Chondrocyte (in vitro differentiated cells): ENCODE results near the gene SLC49A4. TPM values are rescaled to one million over a fixed set of nuclear protein-coding genes. Genes with fewer than 3 reads are reported as not detected.

Source experiments
- DNase-seq: peaks from one replicate; pipeline ENCODE4 v3.0.0; 2021; ENCODE audit warnings: mixed read lengths, low spot score
- H3K27ac Mint-ChIP-seq: one replicate; pipeline ENCODE4 v1.8.0; 2021; ENCODE audit warnings: mild to moderate bottlenecking, moderate library complexity, mixed read lengths; ENCODE audit not compliant: unreplicated experiment
- H3K27me3 Mint-ChIP-seq: 2 replicates; pipeline ENCODE4 v1.8.0; 2021; ENCODE audit warnings: low read depth, mixed read lengths
- H3K36me3 Mint-ChIP-seq: 2 replicates; pipeline ENCODE4 v1.8.0; 2021; ENCODE audit warnings: low read depth, mixed read lengths
- H3K4me1 Mint-ChIP-seq: 2 replicates; pipeline ENCODE4 v1.8.0; 2021; ENCODE audit warnings: low read depth, mild to moderate bottlenecking, mixed read lengths
- H3K4me3 Mint-ChIP-seq: one replicate; pipeline ENCODE4 v1.8.0; 2021; ENCODE audit warnings: mild to moderate bottlenecking, moderate library complexity, mixed read lengths; ENCODE audit not compliant: unreplicated experiment
- H3K9me3 Mint-ChIP-seq: 2 replicates; pipeline ENCODE4 v1.8.0; 2021; ENCODE audit warnings: low read depth, mixed read lengths
- CTCF ChIP-seq: fragments of 200-600 bp; sonication (generic); IDR thresholded peaks from 2 replicates; pipeline ENCODE4 v1.5.0; 2021; ENCODE audit warnings: antibody characterized with exemption, mild to moderate bottlenecking, moderate library complexity
- total RNA-seq: library from RNA; stranded (reverse); gene quantifications from 3 replicates; pipeline ENCODE4 v1.2.1, GENCODE V29; 2021

SLC49A4 gene
- total RNA-seq, 1 donor from 2014 or later: 15.1 TPM

GRCh38 chr3:122803977-122804376 lies 9.1 kb downstream of the SLC49A4 start:
- Mint-ChIP-seq H3K27ac (no peak overlapping the region), H3K36me3 (peaks cover 9% of the 10 kb centered on the region), H3K9me3 (no peaks in the 10 kb centered on the region), H3K27me3 (no peaks in the 10 kb centered on the region), H3K4me1 (no peaks in the 10 kb centered on the region), H3K4me3 (no peak overlapping the region)
- no peak for DNase-seq
- no peak for TF ChIP-seq CTCF

- no peak for DNase-seq
- H3K36me3 Mint-ChIP-seq: peaks cover 13% of the 10 kb centered on the region
- no peaks in the 10 kb centered on the region for H3K4me1 Mint-ChIP-seq
- no peak for TF ChIP-seq CTCF
- no peak overlapping the region for H3K4me3 Mint-ChIP-seq
- H3K27me3 Mint-ChIP-seq: no peaks in the 10 kb centered on the region
- H3K27ac Mint-ChIP-seq: no peak overlapping the region
- H3K9me3 Mint-ChIP-seq: no peaks in the 10 kb centered on the region
Measured at GRCh38 chr3:122810734-122811133, 15.9 kb downstream of the SLC49A4 start.

GRCh38 chr3:122816587-122816986 lies 21.7 kb downstream of the SLC49A4 start:
- peaks cover 13% of the 10 kb centered on the region for H3K36me3 Mint-ChIP-seq

GRCh38 chr3:122824465-122825381 lies 29.9 kb downstream of the SLC49A4 start:
- H3K27ac Mint-ChIP-seq: no peak overlapping the region

More at GRCh38 chr3:122816587-122816986, 21.7 kb downstream of the SLC49A4 start:
- no peaks in the 10 kb centered on the region for H3K27me3 Mint-ChIP-seq
- DNase-seq: no peak
- H3K4me1 Mint-ChIP-seq: no peaks in the 10 kb centered on the region
- H3K4me3 Mint-ChIP-seq: no peak overlapping the region
- no peak overlapping the region for H3K27ac Mint-ChIP-seq
- no peak for TF ChIP-seq CTCF
- no peaks in the 10 kb centered on the region for H3K9me3 Mint-ChIP-seq

GRCh38 chr3:122825460-122825859 lies 30.6 kb downstream of the SLC49A4 start:
- Mint-ChIP-seq H3K27ac (no peak overlapping the region), H3K4me3 (no peak overlapping the region)
- TF ChIP-seq CTCF: no peak

More at GRCh38 chr3:122824465-122825381, 29.9 kb downstream of the SLC49A4 start:
- H3K36me3 Mint-ChIP-seq: peaks cover 22% of the 10 kb centered on the region
- TF ChIP-seq CTCF: no peak
- H3K9me3 Mint-ChIP-seq: no peaks in the 10 kb centered on the region
- no peaks in the 10 kb centered on the region for H3K4me1 Mint-ChIP-seq
- DNase-seq: no peak
- H3K27me3 Mint-ChIP-seq: no peaks in the 10 kb centered on the region
- H3K4me3 Mint-ChIP-seq: no peak overlapping the region

More at GRCh38 chr3:122825460-122825859, 30.6 kb downstream of the SLC49A4 start:
- no peaks in the 10 kb centered on the region for H3K27me3 Mint-ChIP-seq
- H3K9me3 Mint-ChIP-seq: no peaks in the 10 kb centered on the region
- peaks cover 22% of the 10 kb centered on the region for H3K36me3 Mint-ChIP-seq
- no peak for DNase-seq
- H3K4me1 Mint-ChIP-seq: no peaks in the 10 kb centered on the region
